IPS DF 6.9 (cell line): Measurements from ENCODE around the gene CEP72.

Experiments
- DNase-seq: peaks from one replicate; pipeline ENCODE4 v3.0.0-alpha.2; 2013; ENCODE audit warnings: low read depth, low spot score
- H3K27ac ChIP-seq: one replicate; pipeline ENCODE4 v1.5.1; 2013; ENCODE audit warnings: low read length, control low read depth
- H3K27me3 ChIP-seq: 2 replicates; pipeline ENCODE4 v1.6.1; 2013; ENCODE audit warnings: mild to moderate bottlenecking, low read length; ENCODE audit not compliant: control insufficient read depth, insufficient read depth
- H3K36me3 ChIP-seq: 2 replicates; pipeline ENCODE4 v1.6.1; 2013; ENCODE audit warnings: low read length; ENCODE audit not compliant: control insufficient read depth, insufficient read depth
- H3K4me1 ChIP-seq: 2 replicates; pipeline ENCODE4 v1.6.1; 2013; ENCODE audit warnings: low read length; ENCODE audit not compliant: control insufficient read depth, insufficient read depth
- H3K4me3 ChIP-seq: 2 replicates; pipeline ENCODE4 v1.5.1; 2013; ENCODE audit warnings: mild to moderate bottlenecking, low read length
- H3K9me3 ChIP-seq: 2 replicates; pipeline ENCODE4 v1.6.1; 2013; ENCODE audit warnings: low read length, inconsistent platforms; ENCODE audit not compliant: control insufficient read depth, insufficient read depth
- WGBS: extraction: QIAGEN DNeasy Blood & Tissue Kit; methylation state at CpG from one replicate; pipeline ENCODE4 v1.1.7; 2013; ENCODE audit warnings: mixed read lengths, missing lambda C conversion rate; ENCODE audit not compliant: insufficient read length, insufficient coverage; 5-methylcytosine and 5-hydroxymethylcytosine counted together

The CEP72 gene

GRCh38 chr5:606061-606460 is 6.1 kb upstream of the CEP72 start:
- Histone ChIP-seq H3K27ac (no peak overlapping the region), H3K27me3 (no peaks in the 10 kb centered on the region), H3K36me3 (no peaks in the 10 kb centered on the region), H3K4me1 (no peaks in the 10 kb centered on the region), H3K9me3 (no peaks in the 10 kb centered on the region), H3K4me3 (no peak overlapping the region)
- no CpG with 5 or more reads among the region's 8 CpGs for WGBS
- DNase-seq, result no peak

- H3K36me3 ChIP-seq, result no peaks in the 10 kb centered on the region
- no peak overlapping the region for H3K4me3 ChIP-seq
- WGBS, result no CpG with 5 or more reads among the region's 21 CpGs
- no peaks in the 10 kb centered on the region for H3K9me3 ChIP-seq
- no peaks in the 10 kb centered on the region for H3K27me3 ChIP-seq
- H3K27ac ChIP-seq, result no peak overlapping the region
- DNase-seq, result no peak
- no peaks in the 10 kb centered on the region for H3K4me1 ChIP-seq
These were observed 5.4 kb upstream of the CEP72 start for GRCh38 chr5:606526-607399.

- DNase-seq, result no peak
- no peak overlapping the region for H3K27ac ChIP-seq
- WGBS, result no CpG with 5 or more reads among the region's 37 CpGs
- no peak overlapping the region for H3K4me3 ChIP-seq
- H3K27me3 ChIP-seq, result no peaks in the 10 kb centered on the region
- no peaks in the 10 kb centered on the region for H3K4me1 ChIP-seq
- no peaks in the 10 kb centered on the region for H3K36me3 ChIP-seq
- no peaks in the 10 kb centered on the region for H3K9me3 ChIP-seq
These were observed 4.4 kb upstream of the CEP72 start for GRCh38 chr5:607541-608428.

GRCh38 chr5:608429-609370 is 3.4 kb upstream of the CEP72 start:
- H3K36me3 ChIP-seq, result no peaks in the 10 kb centered on the region
- no peak overlapping the region for H3K27ac ChIP-seq
- H3K9me3 ChIP-seq, result no peaks in the 10 kb centered on the region
- no peaks in the 10 kb centered on the region for H3K4me1 ChIP-seq
- no peak for DNase-seq
- H3K27me3 ChIP-seq, result no peaks in the 10 kb centered on the region
- WGBS, result no CpG with 5 or more reads among the region's 31 CpGs
- no peak overlapping the region for H3K4me3 ChIP-seq

- no CpG with 5 or more reads among the region's 5 CpGs for WGBS
- Histone ChIP-seq H3K4me1 (no peaks in the 10 kb centered on the region), H3K4me3 (no peak overlapping the region), H3K27ac (no peak overlapping the region), H3K27me3 (no peaks in the 10 kb centered on the region), H3K9me3 (no peaks in the 10 kb centered on the region), H3K36me3 (no peaks in the 10 kb centered on the region)
- no peak for DNase-seq
These were observed 2.6 kb upstream of the CEP72 start for GRCh38 chr5:609506-609905.

- Histone ChIP-seq H3K4me1 (no peaks in the 10 kb centered on the region), H3K27ac (no peak overlapping the region), H3K27me3 (no peaks in the 10 kb centered on the region), H3K4me3 (no peak overlapping the region), H3K36me3 (no peaks in the 10 kb centered on the region), H3K9me3 (no peaks in the 10 kb centered on the region)
- WGBS, result no CpG with 5 or more reads among the region's 9 CpGs
- no peak for DNase-seq
These were observed 2.0 kb upstream of the CEP72 start for GRCh38 chr5:610011-610743.

GRCh38 chr5:610744-611730 is 1.1 kb upstream of the CEP72 start:
- H3K27ac ChIP-seq, result no peak overlapping the region
- WGBS, result no CpG with 5 or more reads among the region's 11 CpGs
- no peaks in the 10 kb centered on the region for H3K9me3 ChIP-seq
- no peak for DNase-seq
- no peaks in the 10 kb centered on the region for H3K36me3 ChIP-seq
- no peaks in the 10 kb centered on the region for H3K4me1 ChIP-seq
- no peaks in the 10 kb centered on the region for H3K27me3 ChIP-seq
- peak overlapping the region; percentile 73; the same call in 1 of the 2 replicates for H3K4me3 ChIP-seq

GRCh38 chr5:612498-613424 is 621 bp downstream of the CEP72 start:
- H3K36me3 ChIP-seq, result no peaks in the 10 kb centered on the region
- no peaks in the 10 kb centered on the region for H3K27me3 ChIP-seq
- H3K4me1 ChIP-seq, result no peaks in the 10 kb centered on the region
- H3K4me3 ChIP-seq, result peak overlapping the region; percentile 98
- H3K9me3 ChIP-seq, result no peaks in the 10 kb centered on the region
- DNase-seq, result no peak
- no CpG with 5 or more reads among the region's 49 CpGs for WGBS
- H3K27ac ChIP-seq, result no peak overlapping the region
